NCI-H69 (cell line): ENCODE results near the gene MS4A7.

ENCODE experiments used
- DNase-seq: peaks from one replicate; lab custom pipeline; 2025; lab: John Stamatoyannopoulos, UW

The MS4A7 gene

GRCh38 chr11:60370811-60371298 lies 7.5 kb upstream of the MS4A7 start:
- DNase-seq, result peak; percentile 83

- DNase-seq, result no peak
Measured at GRCh38 chr11:60371386-60371785, 6.9 kb upstream of the MS4A7 start.

DNA sequence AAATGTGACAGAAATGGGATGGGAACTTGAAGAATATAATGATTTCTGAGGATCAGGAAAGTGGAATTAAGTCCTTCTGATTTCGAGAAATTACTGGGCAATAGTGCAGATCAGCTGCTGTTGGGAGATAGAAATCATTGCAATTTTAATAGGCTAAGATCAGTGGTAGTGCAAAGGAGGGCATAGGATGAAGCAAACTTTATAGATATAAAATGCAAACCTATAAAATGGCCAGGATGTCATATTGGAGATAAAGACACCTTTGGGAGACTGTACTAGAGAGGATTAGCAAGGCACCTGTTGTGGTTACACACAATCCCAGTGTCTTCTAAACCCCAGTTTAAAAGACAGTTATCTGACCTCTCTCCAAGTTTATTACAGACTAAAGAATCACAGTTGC lies 6.5 kb upstream of the MS4A7 start:
- DNase-seq, result no peak

DNA sequence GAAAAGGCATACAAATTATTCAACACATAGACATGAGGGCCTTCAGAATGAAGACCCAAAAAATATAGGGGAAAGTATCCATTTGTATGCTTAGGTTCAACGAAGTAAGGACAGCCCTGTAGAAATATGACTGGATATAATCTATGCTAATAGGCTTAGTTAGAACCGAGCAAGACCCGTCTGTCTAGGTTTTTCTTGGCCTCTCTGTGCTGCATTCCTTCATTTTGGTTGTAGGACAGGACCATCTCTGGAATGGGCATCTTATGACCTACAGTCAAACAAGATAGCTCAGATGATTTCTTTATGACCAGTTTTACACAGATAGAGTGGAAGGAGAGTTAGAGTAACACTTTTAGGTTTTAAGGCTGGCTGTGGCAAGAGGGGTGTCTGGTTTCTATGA lies 5.6 kb upstream of the MS4A7 start:
- no peak for DNase-seq

DNA sequence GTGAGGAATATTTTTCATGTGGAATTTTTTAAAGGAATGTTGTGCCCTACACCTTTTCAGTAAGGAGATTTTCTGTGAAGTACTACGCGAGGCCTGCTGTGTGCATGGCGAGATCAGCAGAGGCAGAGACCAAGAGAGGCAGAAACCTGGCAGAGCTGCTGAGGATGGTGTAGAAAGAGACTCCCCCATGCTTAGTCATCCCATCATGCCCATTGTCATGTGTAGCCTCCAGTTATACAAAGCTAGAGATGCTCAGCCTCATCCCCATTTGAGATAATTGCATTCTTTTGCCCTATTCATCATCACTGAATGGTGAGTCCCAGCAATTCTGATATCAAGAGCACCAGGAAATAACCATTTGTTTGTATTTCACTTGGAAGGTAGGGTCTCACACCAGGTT lies 3.0 kb upstream of the MS4A7 start:
- DNase-seq, result no peak

GRCh38 chr11:60376601-60377000 lies 1.7 kb upstream of the MS4A7 start:
- no peak for DNase-seq

DNA sequence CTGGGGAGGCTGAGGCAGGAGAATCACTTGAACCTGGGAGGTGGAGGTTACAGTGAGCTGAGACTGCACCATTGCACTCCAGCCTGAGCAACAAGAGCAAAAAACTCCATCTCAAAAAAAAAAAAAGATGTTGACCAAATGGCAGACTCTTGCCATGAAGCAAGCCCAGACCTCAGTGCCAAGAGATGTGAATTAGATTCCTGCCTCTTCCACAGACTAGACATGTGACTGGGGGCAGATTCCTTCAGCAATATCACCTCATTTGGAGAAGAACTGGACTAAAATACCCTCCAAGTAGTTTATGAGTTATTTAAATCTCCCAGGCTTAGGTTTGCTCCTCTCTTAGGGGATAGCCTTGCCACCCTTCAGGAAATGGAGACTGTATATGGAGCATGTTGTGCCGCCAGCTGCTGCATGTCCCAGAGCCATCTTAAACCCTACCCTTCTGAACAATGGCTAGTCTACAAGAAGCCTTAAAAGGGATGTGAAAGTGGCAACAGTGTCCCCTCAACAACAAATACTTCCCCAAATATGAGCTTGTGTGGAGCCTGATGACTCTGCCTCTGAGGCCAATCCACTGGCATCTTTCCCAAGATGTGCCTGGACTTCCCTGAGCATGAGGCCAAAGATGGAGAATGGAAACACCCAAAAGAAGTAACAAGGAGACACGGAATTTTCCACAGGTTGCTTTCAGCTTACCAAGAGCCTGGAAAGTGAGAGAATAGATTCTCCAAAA lies 763 bp upstream of the MS4A7 start:
- DNase-seq, result no peak

DNA sequence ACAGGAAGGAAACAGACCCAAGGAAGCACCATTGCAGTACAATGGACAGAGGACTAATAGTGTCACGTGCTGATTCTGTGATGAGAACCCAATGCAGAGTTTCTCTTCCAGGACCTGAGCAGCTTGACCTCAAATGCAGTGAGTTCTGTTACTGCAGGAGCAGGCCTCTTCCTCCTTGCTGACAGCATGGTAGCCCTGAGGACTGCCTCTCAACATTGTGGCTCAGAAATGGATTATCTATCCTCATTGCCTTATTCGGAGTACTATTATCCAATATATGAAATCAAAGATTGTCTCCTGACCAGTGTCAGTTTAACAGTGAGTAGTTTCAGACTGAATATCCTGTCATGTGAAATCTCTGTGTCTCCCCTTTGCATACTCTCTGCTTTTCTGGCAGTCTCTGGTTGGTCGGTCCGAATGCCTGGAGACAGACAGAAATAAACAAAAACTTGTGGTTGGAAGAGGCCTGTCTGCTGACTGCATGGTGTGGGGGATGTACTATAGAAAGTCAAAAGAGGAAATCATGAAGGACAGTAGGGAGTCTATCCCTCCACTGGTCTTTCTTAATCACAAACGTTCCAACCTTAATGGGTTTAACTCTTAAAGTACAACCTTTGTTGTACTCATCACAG lies 11.1 kb downstream of the MS4A7 start:
- no peak for DNase-seq

DNA sequence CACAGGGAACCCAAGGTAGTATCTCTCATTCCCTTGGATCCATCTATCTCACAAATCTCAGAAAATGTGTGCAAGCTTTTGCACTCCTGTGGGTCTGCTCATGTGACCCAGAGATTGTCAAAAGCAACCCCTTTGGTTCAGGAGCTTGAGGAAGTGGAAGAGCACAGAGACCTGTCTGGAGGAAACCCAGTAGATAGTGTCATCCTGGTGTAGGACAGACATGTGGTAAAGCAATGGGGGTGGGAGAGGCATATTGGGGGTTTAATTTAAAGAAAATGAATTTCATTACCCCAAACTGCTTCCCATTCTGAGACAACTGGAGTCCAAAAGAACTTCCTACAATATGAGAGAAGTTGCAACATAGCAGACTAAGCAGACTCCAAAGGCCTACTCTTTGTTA lies 12.1 kb downstream of the MS4A7 start:
- DNase-seq, result no peak

GRCh38 chr11:60392361-60392760 lies 14.0 kb downstream of the MS4A7 start:
- no peak for DNase-seq

GRCh38 chr11:60393016-60393415 lies 14.7 kb downstream of the MS4A7 start:
- DNase-seq, result no peak

DNA sequence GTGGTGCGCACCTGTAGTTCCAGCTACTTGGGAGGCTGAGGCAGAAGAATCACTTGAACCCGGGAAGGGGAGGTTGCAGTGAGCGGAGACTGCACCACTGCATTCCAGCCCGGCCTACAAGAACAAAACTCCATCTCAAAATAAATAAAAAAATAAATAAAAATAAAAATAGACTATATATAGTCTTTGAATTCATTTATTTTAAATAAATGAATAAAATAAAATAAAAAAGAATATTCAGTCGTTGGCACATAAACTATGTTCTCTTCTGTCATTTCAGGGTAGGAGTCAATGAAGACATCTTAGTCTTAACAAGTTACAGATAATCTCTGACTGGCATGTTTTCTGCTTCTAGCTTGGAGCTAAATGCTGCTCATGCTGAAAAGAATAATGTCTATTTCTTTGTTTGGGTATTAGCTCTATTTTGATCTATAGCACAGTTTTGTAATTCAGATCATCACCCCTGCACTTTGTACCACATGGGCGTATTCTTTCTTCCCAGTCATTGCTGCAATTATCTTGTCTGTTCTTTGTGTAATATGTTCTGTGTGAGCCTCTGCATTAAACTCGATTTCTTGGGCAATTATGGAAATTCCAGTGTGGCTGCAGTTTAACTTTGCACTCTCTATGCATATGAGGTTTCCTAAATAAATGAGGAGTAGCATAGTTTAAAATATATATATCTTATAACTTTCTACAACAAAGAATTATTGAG lies 16.5 kb downstream of the MS4A7 start:
- no peak for DNase-seq

GRCh38 chr11:60396382-60396781 lies 18.1 kb downstream of the MS4A7 start, which contains the start of gene MS4A14:
MS4A14 (plus strand) TSS chr11:60396459; CDS start chr11:60396579, 120 bp downstream.
- DNase-seq, result no peak

DNA sequence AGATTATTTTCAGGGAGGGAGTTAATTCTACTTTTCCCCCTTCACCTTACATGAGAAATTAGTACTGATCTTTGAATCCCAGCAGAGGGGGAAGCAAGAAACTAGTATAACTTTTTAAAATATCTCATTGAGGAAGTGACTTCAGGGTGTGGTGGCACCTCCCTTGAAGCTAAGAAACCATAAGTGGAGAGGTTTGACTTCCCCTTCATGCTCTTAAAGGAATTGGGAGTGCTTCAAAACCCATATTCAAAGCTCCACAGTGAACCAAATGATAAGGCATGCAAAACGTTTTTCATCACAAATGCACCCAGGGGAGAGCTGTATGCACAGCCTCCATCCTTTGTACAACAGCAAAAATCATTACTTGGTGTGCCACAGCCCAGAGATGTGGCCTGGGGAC lies 18.5 kb downstream of the MS4A7 start:
- no peak for DNase-seq

DNA sequence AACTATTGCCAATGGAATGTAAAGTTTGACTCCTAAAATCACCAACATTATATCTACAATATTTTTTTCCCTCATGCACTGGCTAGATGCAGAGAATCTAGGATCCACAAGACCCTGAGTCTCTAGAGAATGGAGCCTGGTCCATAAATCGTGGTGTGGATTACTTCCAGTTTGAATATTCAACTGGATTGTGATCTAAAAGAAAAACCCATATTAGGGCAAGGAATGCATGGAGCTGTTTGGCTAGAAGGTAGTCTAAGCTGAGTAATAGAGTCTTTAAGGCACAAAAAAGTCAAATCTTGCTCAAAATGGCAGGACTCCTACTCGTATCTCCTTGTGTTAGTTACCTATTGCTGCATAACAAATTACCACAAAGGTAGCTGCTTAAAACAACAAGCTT lies 41.7 kb downstream of the MS4A7 start:
- no peak for DNase-seq

DNA sequence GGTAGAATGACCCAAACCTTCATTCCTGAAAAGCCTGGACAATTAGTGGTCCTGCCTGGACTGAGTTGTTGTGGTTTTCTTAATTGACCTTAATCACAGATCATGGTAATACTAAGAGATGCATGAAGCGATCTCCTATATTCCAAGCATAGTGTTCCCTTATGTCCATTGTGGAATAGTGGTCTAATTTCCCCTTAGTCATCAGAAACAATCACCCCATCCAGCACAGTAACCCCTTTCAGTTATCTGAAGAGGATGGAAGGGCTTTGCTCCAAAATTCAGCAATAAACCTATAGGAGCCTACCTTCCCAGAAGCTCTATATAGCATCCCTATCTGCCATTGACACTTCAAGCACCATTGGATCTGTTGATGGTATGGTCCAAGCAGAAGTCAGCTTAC lies 44.3 kb downstream of the MS4A7 start:
- DNase-seq, result no peak

DNA sequence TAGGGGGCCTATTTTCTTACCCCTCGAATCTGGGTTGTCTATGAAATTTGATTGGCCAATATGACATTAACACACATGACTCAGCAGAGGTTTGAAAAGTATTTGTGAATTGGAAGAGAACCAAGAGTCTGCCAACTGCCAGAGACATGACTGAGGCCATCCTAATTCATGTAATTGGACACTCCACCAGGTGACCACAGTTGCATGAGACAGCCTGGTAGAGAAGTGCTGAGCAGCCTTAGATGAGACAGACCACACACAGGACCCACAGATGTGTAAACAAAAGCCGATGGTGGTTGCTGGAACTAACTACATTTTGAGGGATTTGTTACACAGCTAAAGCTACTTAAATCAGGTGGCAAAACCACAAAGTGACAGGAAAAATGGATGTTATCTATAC lies 50.2 kb downstream of the MS4A7 start:
- DNase-seq, result peak; percentile 39

GRCh38 chr11:60429272-60429671 lies 50.9 kb downstream of the MS4A7 start, which contains the start of gene MS4A5:
MS4A5 (plus strand) TSS chr11:60429572; CDS start chr11:60429675, 103 bp downstream.
- no peak for DNase-seq

GRCh38 chr11:60431251-60431650 lies 52.9 kb downstream of the MS4A7 start:
- DNase-seq, result peak; percentile 6

DNA sequence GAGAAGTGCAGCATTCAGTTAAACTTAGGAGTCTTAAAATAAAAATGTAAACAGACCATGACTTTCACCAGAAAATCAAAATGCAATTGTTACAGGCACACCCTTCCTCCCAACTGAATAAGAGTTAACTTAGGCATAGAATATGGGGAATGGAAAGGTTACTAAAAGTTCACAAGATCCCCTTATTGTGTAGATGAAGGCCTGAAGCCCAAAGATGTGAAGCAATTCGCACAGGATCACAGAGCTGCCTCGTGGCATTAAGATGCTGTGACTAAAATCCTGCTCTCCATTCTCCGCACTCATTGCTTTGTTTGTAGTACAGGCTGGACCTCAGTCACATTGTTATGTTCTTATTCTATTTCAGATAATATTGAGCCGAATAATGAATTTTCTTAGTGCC lies 55.1 kb downstream of the MS4A7 start:
- DNase-seq, result no peak
